H9 (cell line): ENCODE measurements around the gene FAM219A. TPM values are rescaled to one million over a fixed set of nuclear protein-coding genes. Genes with fewer than 3 reads are reported as not detected.

Experiments
- DNase-seq: peaks from one replicate; pipeline ENCODE4 v3.0.0-alpha.2; 2017
- H2AFZ ChIP-seq: one replicate; pipeline ENCODE4 v1.6.1; 2013; ENCODE audit warnings: mild to moderate bottlenecking, low read length, control low read depth, moderate library complexity
- H2AK5ac ChIP-seq: 2 replicates; pipeline ENCODE4 v1.6.1; 2013; ENCODE audit warnings: low read length, control low read depth, mixed read lengths; ENCODE audit not compliant: insufficient read length
- H2BK120ac ChIP-seq: one replicate; pipeline ENCODE4 v1.6.1; 2013; ENCODE audit warnings: low read depth, mild to moderate bottlenecking, low read length, control low read depth, inconsistent platforms; ENCODE audit not compliant: poor library complexity, severe bottlenecking
- H2BK12ac ChIP-seq: 2 replicates; pipeline ENCODE4 v1.6.1; 2013; ENCODE audit warnings: low read length, control low read depth, mixed read lengths, low read depth; ENCODE audit not compliant: insufficient read length
- H2BK15ac ChIP-seq: 2 replicates; pipeline ENCODE4 v1.6.1; 2013; ENCODE audit warnings: low read depth, low read length, control low read depth
- H2BK20ac ChIP-seq: one replicate; pipeline ENCODE4 v1.6.1; 2013; ENCODE audit warnings: low read depth, mild to moderate bottlenecking, low read length, control low read depth, inconsistent platforms; ENCODE audit not compliant: poor library complexity, severe bottlenecking
- H2BK5ac ChIP-seq: 2 replicates; pipeline ENCODE4 v1.6.1; 2013; ENCODE audit warnings: low read length, control low read depth, mixed read lengths; ENCODE audit not compliant: insufficient read length
- H3K14ac ChIP-seq: 2 replicates; pipeline ENCODE4 v1.6.1; 2013; ENCODE audit warnings: low read length, control low read depth; ENCODE audit not compliant: insufficient read depth
- H3K18ac ChIP-seq: 2 replicates; pipeline ENCODE4 v1.6.1; 2013; ENCODE audit warnings: low read depth, mild to moderate bottlenecking, mixed read lengths, low read length, control low read depth; ENCODE audit not compliant: insufficient read length
- H3K23ac ChIP-seq: 2 replicates; pipeline ENCODE4 v1.6.1; 2013; ENCODE audit warnings: low read length, control low read depth, mixed read lengths, low read depth; ENCODE audit not compliant: insufficient read length
- H3K23me2 ChIP-seq: 2 replicates; pipeline ENCODE4 v1.6.1; 2013; ENCODE audit warnings: low read depth, mild to moderate bottlenecking, mixed read lengths, low read length, control low read depth; ENCODE audit not compliant: insufficient read length, poor library complexity, severe bottlenecking
- H3K27ac ChIP-seq: 2 replicates; pipeline ENCODE4 v1.5.1; 2013; ENCODE audit warnings: low read length, control low read depth, mixed read lengths, low read depth; ENCODE audit not compliant: insufficient read length
- H3K27me3 ChIP-seq: 2 replicates; pipeline ENCODE4 v1.6.1; 2013; ENCODE audit warnings: low read length, control low read depth, inconsistent platforms; ENCODE audit not compliant: insufficient read depth
- H3K4ac ChIP-seq: 2 replicates; pipeline ENCODE4 v1.6.1; 2013; ENCODE audit warnings: low read depth, mild to moderate bottlenecking, control low read depth, inconsistent platforms, low read length, moderate library complexity
- H3K4me1 ChIP-seq: 2 replicates; pipeline ENCODE4 v1.6.1; 2013; ENCODE audit warnings: low read length, control low read depth, inconsistent platforms; ENCODE audit not compliant: insufficient read depth
- H3K4me2 ChIP-seq: 2 replicates; pipeline ENCODE4 v1.6.1; 2013; ENCODE audit warnings: low read length, control low read depth, mixed read lengths; ENCODE audit not compliant: insufficient read length, insufficient read depth
- H3K56ac ChIP-seq: 2 replicates; pipeline ENCODE4 v1.6.1; 2013; ENCODE audit warnings: low read depth, mild to moderate bottlenecking, mixed read lengths, low read length, control low read depth; ENCODE audit not compliant: insufficient read length
- H3K79me1 ChIP-seq: 2 replicates; pipeline ENCODE4 v1.6.1; 2013; ENCODE audit warnings: low read depth, mild to moderate bottlenecking, moderate library complexity, low read length, control low read depth, inconsistent platforms; ENCODE audit not compliant: insufficient read depth, poor library complexity, severe bottlenecking
- H3K79me2 ChIP-seq: 2 replicates; pipeline ENCODE4 v1.6.1; 2013; ENCODE audit warnings: low read length, control low read depth, inconsistent platforms; ENCODE audit not compliant: insufficient read depth
- H3K9ac ChIP-seq: 2 replicates; pipeline ENCODE4 v1.6.1; 2013; ENCODE audit warnings: low read length, control low read depth, mixed read lengths; ENCODE audit not compliant: insufficient read length; ENCODE audit errors: extremely low read depth
- H3K9me3 ChIP-seq: one replicate; pipeline ENCODE4 v1.6.1; 2013; ENCODE audit warnings: low read depth, low read length, inconsistent platforms; ENCODE audit not compliant: control insufficient read depth
- H3T11ph ChIP-seq: one replicate; pipeline ENCODE4 v1.6.1; 2013; ENCODE audit warnings: mild to moderate bottlenecking, low read length, control low read depth, inconsistent platforms
- H4K20me1 ChIP-seq: one replicate; pipeline ENCODE4 v1.6.1; 2013; ENCODE audit not compliant: control insufficient read depth, insufficient read length, insufficient read depth
- H4K5ac ChIP-seq: 2 replicates; pipeline ENCODE4 v1.6.1; 2013; ENCODE audit warnings: low read depth, mild to moderate bottlenecking, mixed read lengths, low read length, control low read depth; ENCODE audit not compliant: insufficient read length
- H4K8ac ChIP-seq: replicated peaks from 2 replicates; pipeline ENCODE4 v1.6.1; 2013; ENCODE audit warnings: low read length, control low read depth, mixed read lengths, low read depth; ENCODE audit not compliant: insufficient read length
- H4K91ac ChIP-seq: 2 replicates; pipeline ENCODE4 v1.6.1; 2013; ENCODE audit warnings: low read depth, mild to moderate bottlenecking, moderate library complexity, mixed read lengths, low read length, control low read depth; ENCODE audit not compliant: insufficient read length
- H3K27ac Mint-ChIP-seq, 3 experiments: 2 replicates in 2 of 3; 3 replicates in 1 of 3; pipeline ENCODE4 v1.8.0; 2020 to 2021; ENCODE audit warnings: mixed read lengths in 3 of 3, mild to moderate bottlenecking in 1 of 3, moderate library complexity in 1 of 3
- H3K27me3 Mint-ChIP-seq: 2 replicates; pipeline ENCODE4 v1.8.0; 2021; ENCODE audit warnings: low read depth, mild to moderate bottlenecking, moderate library complexity, mixed read lengths
- H3K36me3 Mint-ChIP-seq, 3 experiments: 2 replicates in 2 of 3; 3 replicates in 1 of 3; pipeline ENCODE4 v1.8.0; 2020 to 2021; ENCODE audit warnings: low read depth in 3 of 3, mixed read lengths in 3 of 3; ENCODE audit not compliant: insufficient read depth in 1 of 3
- H3K4me1 Mint-ChIP-seq, 2 experiments: 2 replicates each; pipeline ENCODE4 v1.8.0; 2020; ENCODE audit warnings: mixed read lengths in 2 of 2
- H3K4me3 Mint-ChIP-seq, 2 experiments: 2 replicates in 1 of 2; 3 replicates in 1 of 2; pipeline ENCODE4 v1.8.0; 2020 to 2021; ENCODE audit warnings: mild to moderate bottlenecking in 2 of 2, mixed read lengths in 2 of 2, moderate library complexity in 1 of 2
- H3K9me3 Mint-ChIP-seq, 2 experiments: 2 replicates in 1 of 2; 3 replicates in 1 of 2; pipeline ENCODE4 v1.8.0; 2020; ENCODE audit warnings: mild to moderate bottlenecking in 2 of 2, mixed read lengths in 2 of 2, moderate library complexity in 1 of 2
- CTCF ChIP-seq: fragments of 200-600 bp; sonication (generic); conservative IDR thresholded peaks from 3 replicates; pipeline ENCODE4 v1.8.0; 2021; ENCODE audit warnings: antibody characterized with exemption, mild to moderate bottlenecking
- WGBS: extraction: QIAGEN DNeasy Blood & Tissue Kit; methylation state at CpG from one replicate; pipeline ENCODE4 v1.1.7; 2013; ENCODE audit warnings: missing lambda C conversion rate, low lambda C conversion rate, mixed read lengths; ENCODE audit not compliant: insufficient read length; ENCODE audit errors: extremely low coverage; 5-methylcytosine and 5-hydroxymethylcytosine counted together
- total RNA-seq: library from RNA; stranded (reverse); gene quantifications from 2 replicates; pipeline ENCODE4 v1.2.1, GENCODE V29; 2021

FAM219A gene
- total RNA-seq, 1 experiment from 2014 or later = 16.7 TPM

DNA sequence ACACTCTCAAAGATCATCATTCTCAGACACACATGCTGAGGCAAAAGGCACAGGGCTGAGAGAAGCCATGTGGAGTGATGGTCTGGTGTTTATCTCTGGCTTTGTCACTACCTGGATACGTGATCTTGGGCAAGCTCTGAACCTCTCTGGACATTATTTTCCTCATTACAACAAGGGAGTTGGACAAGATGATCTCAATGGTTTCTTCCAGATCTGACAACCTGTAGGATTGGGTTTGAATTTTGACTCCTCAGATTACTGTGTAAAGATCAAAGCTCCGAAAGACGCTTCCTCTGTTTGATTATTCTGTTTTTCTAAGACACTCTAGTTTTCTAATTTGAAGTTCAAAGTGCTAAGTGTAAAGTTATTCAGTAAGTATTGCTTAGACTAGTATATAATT is 109.0 kb downstream of the FAM219A start:
- H4K8ac ChIP-seq = no peak overlapping the region
- H3K9me3 Mint-ChIP-seq = no peaks in the 10 kb centered on the region
- no peak overlapping the region for H2AK5ac ChIP-seq
- no peak overlapping the region for H3K27ac ChIP-seq
- no peak overlapping the region for H2BK120ac ChIP-seq
- no peak for TF ChIP-seq CTCF
- no CpG with 5 or more reads among the region's 3 CpGs for WGBS
- H3K56ac ChIP-seq = no peak overlapping the region
- H3K18ac ChIP-seq = no peak overlapping the region
- H3K4me3 Mint-ChIP-seq = no peak overlapping the region
- H3K9me3 ChIP-seq = no peaks in the 10 kb centered on the region
- peaks cover 15 to 20% of the 10 kb centered on the region in 2 experiments for H3K4me1 Mint-ChIP-seq
- H3K27me3 ChIP-seq = no peaks in the 10 kb centered on the region; the same call in 1 of the 2 replicates
- H3K4me1 ChIP-seq = no peaks in the 10 kb centered on the region
- H2BK5ac ChIP-seq = no peak overlapping the region
- H3K36me3 Mint-ChIP-seq = peaks cover 0 to 4% (median under 1%) of the 10 kb centered on the region in 3 experiments; a peak in 2 of 7 replicates
- H3K23ac ChIP-seq = no peak overlapping the region
- no peak overlapping the region; a peak in 1 of 7 replicates for H3K27ac Mint-ChIP-seq
- no peak overlapping the region for H3K14ac ChIP-seq
- H2BK12ac ChIP-seq = no peak overlapping the region
- H4K91ac ChIP-seq = no peak overlapping the region
- H3K27me3 Mint-ChIP-seq = no peaks in the 10 kb centered on the region
- no peak overlapping the region for H2BK15ac ChIP-seq
- no peak overlapping the region for H3K9ac ChIP-seq
- DNase-seq = no peak
- no peak overlapping the region for H3K4me2 ChIP-seq
- H4K20me1 ChIP-seq = no peaks in the 10 kb centered on the region
- H3T11ph ChIP-seq = no peak overlapping the region
- H3K23me2 ChIP-seq = no peaks in the 10 kb centered on the region
- H3K4ac ChIP-seq = no peak overlapping the region
- H3K79me1 ChIP-seq = no peaks in the 10 kb centered on the region
- H2AFZ ChIP-seq = no peak overlapping the region
- H2BK20ac ChIP-seq = no peak overlapping the region
- H4K5ac ChIP-seq = no peak overlapping the region
- H3K79me2 ChIP-seq = no peaks in the 10 kb centered on the region

Other genes with a start within 250 kb of the FAM219A start
- 3.7 and 4.0 TPM in 2 replicates for gene KIF24, start 129.3 kb downstream of the FAM219A start, total RNA-seq
- 13.5 and 14.1 TPM in 2 replicates for gene NUDT2, start 129.0 kb downstream of the FAM219A start, total RNA-seq
- 5.6 and 5.7 TPM in 2 replicates for gene MYORG, start 81.7 kb downstream of the FAM219A start, total RNA-seq
- 0.22 and 0.83 TPM in 2 replicates for gene DNAI1, start 235 bp upstream of the FAM219A start, total RNA-seq
- 11.3 and 14.5 TPM in 2 replicates for gene ENHO, start 64.4 kb upstream of the FAM219A start, total RNA-seq
- gene CNTFR, start 131.2 kb upstream of the FAM219A start, total RNA-seq = 0.55 and 1.3 TPM in 2 replicates
- 16.4 and 17.2 TPM in 2 replicates for gene RPP25L, start 153.5 kb upstream of the FAM219A start, total RNA-seq
- 35.2 and 40.0 TPM in 2 replicates for gene DCTN3, start 161.9 kb upstream of the FAM219A start, total RNA-seq
- gene ARID3C, start 170.5 kb upstream of the FAM219A start, total RNA-seq = not detected in 2 replicates
- 68.2 and 68.3 TPM in 2 replicates for gene SIGMAR1, start 179.2 kb upstream of the FAM219A start, total RNA-seq
- gene GALT, start 188.1 kb upstream of the FAM219A start, total RNA-seq = 39.2 and 41.5 TPM in 2 replicates
- gene IL11RA, start 193.6 kb upstream of the FAM219A start, total RNA-seq = 8.7 and 8.9 TPM in 2 replicates
- gene CCL27, start 204.1 kb upstream of the FAM219A start, total RNA-seq = 0.28 and 1.0 TPM in 2 replicates
- gene CCL19, start 232.7 kb upstream of the FAM219A start, total RNA-seq = not detected in 2 replicates